H1 (cell line): ENCODE data around the gene CD44. TPM values are rescaled to one million over a fixed set of nuclear protein-coding genes. Genes with fewer than 3 reads are reported as not detected.

Experiments
- CTCF ChIA-PET: fragments of 300-600 bp; sonication (Branson Sonifier 250); formaldehyde crosslinking; loops from one replicate; lab custom pipeline; 2021; ENCODE audit not compliant: partially characterized antibody; lab: Charles Lee
- POLR2A ChIA-PET: fragments of 300-600 bp; sonication (Branson Sonifier 250); formaldehyde crosslinking; loops from one replicate; lab custom pipeline; 2021; ENCODE audit warnings: inconsistent platforms; ENCODE audit not compliant: partially characterized antibody; lab: Charles Lee
- DNase-seq, 2 experiments: peaks; one replicate each; pipeline versions ENCODE4 v3.0.0 to v3.0.0-alpha.2; 2010 to 2022; ENCODE audit warnings: low spot score in 2 of 2, low read depth in 1 of 2, mixed read lengths in 1 of 2
- FAIRE-seq: peaks from 2 replicates; lab custom pipeline; 2011; peaks lifted over from hg19 to GRCh38; lab: Jason Lieb, UNC
- H2AFZ ChIP-seq: 2 replicates; pipeline ENCODE4 v1.8.1; 2012; ENCODE audit warnings: low read length, inconsistent platforms
- H2AK5ac ChIP-seq: 2 replicates; pipeline ENCODE4 v1.6.1; 2013; ENCODE audit warnings: low read depth, low read length
- H2BK120ac ChIP-seq: replicated peaks from 2 replicates; pipeline ENCODE3; 2013; ENCODE audit warnings: low read depth, low read length, inconsistent platforms
- H2BK12ac ChIP-seq: 2 replicates; pipeline ENCODE4 v1.6.1; 2013; ENCODE audit warnings: low read depth, low read length
- H2BK15ac ChIP-seq: 2 replicates; pipeline ENCODE4 v1.6.1; 2013; ENCODE audit warnings: low read length
- H2BK20ac ChIP-seq: 2 replicates; pipeline ENCODE4 v1.6.1; 2013; ENCODE audit warnings: low read length
- H2BK5ac ChIP-seq: 2 replicates; pipeline ENCODE4 v1.6.1; 2013; ENCODE audit warnings: low read depth, low read length
- H3K14ac ChIP-seq: 2 replicates; pipeline ENCODE4 v1.6.1; 2013; ENCODE audit warnings: inconsistent platforms; ENCODE audit not compliant: insufficient read length
- H3K18ac ChIP-seq: 2 replicates; pipeline ENCODE4 v1.6.1; 2013; ENCODE audit warnings: low read length; ENCODE audit errors: extremely low read depth
- H3K23ac ChIP-seq: 2 replicates; pipeline ENCODE4 v1.6.1; 2013; ENCODE audit warnings: inconsistent platforms; ENCODE audit not compliant: insufficient read length
- H3K23me2 ChIP-seq: 2 replicates; pipeline ENCODE4 v1.6.1; 2013; ENCODE audit warnings: low read depth, low read length
- H3K27ac ChIP-seq: 2 replicates; pipeline ENCODE4 v1.6.1; 2011; ENCODE audit warnings: low read depth, low read length, inconsistent platforms
- H3K27me3 ChIP-seq, 4 experiments: replicated peaks in 1 of 4; 1 replicate in 1 of 4; 2 replicates in 3 of 4; pipeline versions ENCODE4 v1.6.1 to v1.8.1; 2011 to 2013; ENCODE audit warnings: low read length in 3 of 4, mild to moderate bottlenecking in 3 of 4, inconsistent platforms in 2 of 4, mixed read lengths in 2 of 4, moderate library complexity in 1 of 4; ENCODE audit not compliant: control insufficient read depth in 3 of 4, insufficient read depth in 3 of 4; ENCODE audit errors: extremely low read depth in 1 of 4
- H3K36me3 ChIP-seq, 4 experiments: 2 replicates each; pipeline versions ENCODE4 v1.6.1 to v1.8.1; 2011 to 2013; ENCODE audit warnings: mild to moderate bottlenecking in 4 of 4, low read length in 3 of 4, moderate library complexity in 2 of 4, control low read depth in 1 of 4, inconsistent platforms in 1 of 4; ENCODE audit not compliant: insufficient read depth in 4 of 4, control insufficient read depth in 2 of 4
- H3K4ac ChIP-seq: replicated peaks from 2 replicates; pipeline ENCODE3; 2013; ENCODE audit warnings: low read length, low read depth, mixed read lengths, inconsistent platforms; ENCODE audit not compliant: insufficient read length
- H3K4me1 ChIP-seq, 4 experiments: replicated peaks in 1 of 4; 1 replicate in 1 of 4; 2 replicates in 3 of 4; pipeline versions ENCODE4 v1.6.1 to v1.8.1; 2011 to 2013; ENCODE audit warnings: low read length in 3 of 4, inconsistent platforms in 2 of 4, mixed read lengths in 1 of 4; ENCODE audit not compliant: insufficient read depth in 4 of 4, control insufficient read depth in 3 of 4
- H3K4me2 ChIP-seq, 2 experiments: 2 replicates each; pipeline versions ENCODE4 v1.6.1 to v1.8.1; 2011 to 2013; ENCODE audit warnings: low read depth in 2 of 2, low read length in 2 of 2, control low read depth in 1 of 2, inconsistent platforms in 1 of 2, mild to moderate bottlenecking in 1 of 2; ENCODE audit not compliant: insufficient read depth in 1 of 2
- H3K4me3 ChIP-seq, 4 experiments: fragments of 200-600, 300-600 bp in 1 of 4; sonication (generic), shearing (Covaris generic), sonication (Bioruptor Twin) in 1 of 4; 2 replicates each; pipeline versions ENCODE4 v1.5.1 to v1.8.1; 2011 to 2016; ENCODE audit warnings: low read length in 4 of 4, low read depth in 3 of 4, control low read depth in 2 of 4, inconsistent platforms in 2 of 4, mild to moderate bottlenecking in 2 of 4, mixed read lengths in 1 of 4, moderate library complexity in 1 of 4; ENCODE audit not compliant: insufficient read depth in 2 of 4; ENCODE audit errors: extremely low read depth in 1 of 4
- H3K56ac ChIP-seq: replicated peaks from 2 replicates; pipeline ENCODE3; 2013; ENCODE audit warnings: low read depth, mild to moderate bottlenecking, mixed read lengths, low read length, inconsistent platforms; ENCODE audit not compliant: insufficient read length
- H3K79me1 ChIP-seq: 2 replicates; pipeline ENCODE4 v1.6.1; 2013; ENCODE audit warnings: low read depth, low read length, control low read depth
- H3K79me2 ChIP-seq, 2 experiments: 2 replicates each; pipeline versions ENCODE4 v1.6.1 to v1.8.1; 2012 to 2013; ENCODE audit warnings: low read length in 2 of 2, mild to moderate bottlenecking in 2 of 2, inconsistent platforms in 1 of 2; ENCODE audit not compliant: insufficient read depth in 2 of 2, control insufficient read depth in 1 of 2
- H3K9ac ChIP-seq, 4 experiments: replicated peaks in 1 of 4; 1 replicate in 1 of 4; 2 replicates in 3 of 4; pipeline versions ENCODE4 v1.6.1 to v1.8.1; 2011 to 2013; ENCODE audit warnings: low read depth in 3 of 4, low read length in 3 of 4, control low read depth in 2 of 4, mild to moderate bottlenecking in 2 of 4, moderate library complexity in 2 of 4, inconsistent platforms in 1 of 4; ENCODE audit errors: extremely low read depth in 1 of 4
- H3K9me3 ChIP-seq, 2 experiments: 2 replicates each; pipeline versions ENCODE4 v1.6.1 to v1.8.1; 2012 to 2013; ENCODE audit warnings: mild to moderate bottlenecking in 2 of 2, moderate library complexity in 2 of 2, control low read depth in 1 of 2, inconsistent platforms in 1 of 2, low read depth in 1 of 2, low read length in 1 of 2, mixed read lengths in 1 of 2; ENCODE audit not compliant: insufficient read depth in 2 of 2
- H4K20me1 ChIP-seq, 2 experiments: replicated peaks in 1 of 2; 2 replicates each; pipeline versions ENCODE3 to v1.8.1; 2011 to 2013; ENCODE audit warnings: inconsistent platforms in 2 of 2, low read length in 2 of 2, mild to moderate bottlenecking in 1 of 2; ENCODE audit not compliant: insufficient read depth in 2 of 2, control insufficient read depth in 1 of 2
- H4K5ac ChIP-seq: 2 replicates; pipeline ENCODE4 v1.6.1; 2013; ENCODE audit warnings: low read length, low read depth, mixed read lengths, inconsistent platforms; ENCODE audit not compliant: insufficient read length
- H4K8ac ChIP-seq: 2 replicates; pipeline ENCODE4 v1.8.0; 2013; ENCODE audit warnings: mild to moderate bottlenecking, moderate library complexity, low read length, inconsistent platforms; ENCODE audit not compliant: insufficient read depth; ENCODE audit errors: extremely low read depth
- H4K91ac ChIP-seq: replicated peaks from 2 replicates; pipeline ENCODE3; 2013; ENCODE audit warnings: low read length, mixed read lengths, inconsistent platforms; ENCODE audit not compliant: insufficient read length
- CBX5 ChIP-seq: fragments of 300-800, 300-1000 bp; sonication (generic); IDR thresholded peaks from 2 replicates; pipeline ENCODE4 v1.7.1; 2016; ENCODE audit warnings: antibody characterized with exemption, low read length, low read depth
- CTBP2 ChIP-seq: IDR thresholded peaks from 2 replicates; pipeline ENCODE4 v1.7.0; 2011; ENCODE audit warnings: borderline replicate concordance, mild to moderate bottlenecking, moderate library complexity, mixed read lengths, low read length; ENCODE audit not compliant: insufficient read depth, insufficient read length
- GABPA ChIP-seq: IDR thresholded peaks from 2 replicates; pipeline ENCODE4 v1.6.1; 2011; ENCODE audit warnings: mild to moderate bottlenecking, low read length, moderate library complexity, borderline replicate concordance; ENCODE audit not compliant: insufficient read depth
- JUND ChIP-seq: IDR thresholded peaks from 2 replicates; pipeline ENCODE4 v1.6.1; 2011; ENCODE audit warnings: mild to moderate bottlenecking, improper control_type of control experiment, low read length
- POLR2A ChIP-seq, 2 experiments: IDR thresholded peaks; 1 replicate in 1 of 2; 2 replicates in 1 of 2; pipeline ENCODE4 v1.6.1; 2011; ENCODE audit warnings: low read depth in 2 of 2, low read length in 2 of 2, mild to moderate bottlenecking in 2 of 2; ENCODE audit errors: control extremely low read depth in 1 of 2
- POU5F1 ChIP-seq: IDR thresholded peaks from 2 replicates; pipeline ENCODE4 v1.6.1; 2011; ENCODE audit warnings: low read depth, mild to moderate bottlenecking, low read length, moderate library complexity
- RFX5 ChIP-seq: IDR thresholded peaks from 2 replicates; pipeline ENCODE4 v1.6.1; 2011; ENCODE audit warnings: low read depth, low read length, improper control_type of control experiment, borderline replicate concordance
- SP1 ChIP-seq: IDR thresholded peaks from 2 replicates; pipeline ENCODE4 v1.6.1; 2011; ENCODE audit warnings: low read depth, low read length
- TAF1 ChIP-seq: IDR thresholded peaks from 2 replicates; pipeline ENCODE4 v1.6.1; 2011; ENCODE audit warnings: mild to moderate bottlenecking, low read depth, low read length
- TBP ChIP-seq: IDR thresholded peaks from 2 replicates; pipeline ENCODE4 v1.6.1; 2011; ENCODE audit warnings: low read depth, low read length, improper control_type of control experiment
- USF2 ChIP-seq: IDR thresholded peaks from 2 replicates; pipeline ENCODE4 v1.6.1; 2011; ENCODE audit warnings: low read length, improper control_type of control experiment
- WGBS, 2 experiments: shearing (Covaris generic) in 1 of 2; methylation state at CpG; one replicate each; pipeline versions ENCODE4 v1.1.6 to v1.1.7; 2013 to 2015; ENCODE audit warnings: low lambda C conversion rate in 2 of 2, mixed read lengths in 2 of 2, inconsistent platforms in 1 of 2, low coverage in 1 of 2, missing lambda C conversion rate in 1 of 2; ENCODE audit not compliant: insufficient replicate concordance in 2 of 2, insufficient coverage in 1 of 2, insufficient read length in 1 of 2; ENCODE audit errors: extremely low coverage in 1 of 2, missing lambda C conversion rate in 1 of 2; 5-methylcytosine and 5-hydroxymethylcytosine counted together
- polyA plus RNA-seq, 7 experiments: library from polyadenylated mRNA; depleted of rRNA in 3 of 7; stranded (reverse) in 5 of 7; unstranded in 2 of 7; fragments of >200 nt in 5 of 7; fragments of 200-250 nt in 2 of 7; gene quantifications; 1 replicate in 5 of 7; 2 replicates in 1 of 7; 4 replicates in 1 of 7; pipeline versions ENCODE4 v1.2.1 to v1.2.3, GENCODE V29; 2011 to 2013; ENCODE audit warnings: missing spikeins in 2 of 7, mixed read lengths in 2 of 7
- total RNA-seq: library from RNA; stranded (reverse); fragmentation: NEBNext Ultra II Directional; extraction: Animal tissue kit (Norgen Biotek cat#: 25700); gene quantifications from 2 replicates; pipeline ENCODE4 v1.2.1, GENCODE V29; 2021
- TF ChIP-seq, protein P1 (sequence below): IDR thresholded peaks from 2 replicates; pipeline ENCODE4 v1.6.1; 2012; ENCODE audit warnings: low read length, inconsistent platforms

CD44 gene
- total and polyA plus RNA-seq, 2 of the 8 experiments (the other 6 are each of a cell fraction or from before 2014, with no cell fraction given): 11.8 to 13.7 TPM

- whole genome bisulfite sequencing, 2 experiments: 90% methylated on average over 2 of the region's 2 CpGs; no CpG with 5 or more reads in 1 of the 2 experiments
- Histone ChIP-seq H3K9me3 (no peaks in the 10 kb centered on the region), H2BK12ac (no peak overlapping the region), H3K27me3 (no peaks in the 10 kb centered on the region), H2BK20ac (no peak overlapping the region), H3K23me2 (no peaks in the 10 kb centered on the region), H3K79me1 (no peaks in the 10 kb centered on the region), H3K4me2 (no peak overlapping the region), H4K20me1 (no peaks in the 10 kb centered on the region), H2BK120ac (no peak overlapping the region), H3K4me3 (no peak overlapping the region), H3K79me2 (no peaks in the 10 kb centered on the region), H3K4ac (no peak overlapping the region), H3K27ac (no peak overlapping the region), H3K36me3 (no peaks in the 10 kb centered on the region), H3K9ac (no peak overlapping the region), H2AFZ (no peak overlapping the region), H4K8ac (no peak overlapping the region), H3K18ac (no peak overlapping the region), H3K23ac (no peak overlapping the region), H2BK5ac (no peak overlapping the region), H3K56ac (no peak overlapping the region), H4K91ac (no peak overlapping the region), H3K4me1 (no peaks in the 10 kb centered on the region), H2AK5ac (no peak overlapping the region), H4K5ac (no peak overlapping the region), H2BK15ac (no peak overlapping the region), H3K14ac (no peak overlapping the region)
- FAIRE-seq (no peak), DNase-seq (no peak)
- ChIA-PET POLR2A (no interaction called here), CTCF (interaction anchor here (2.0 kb wide), 1 partner anchor 10 kb away, joined by 4 read pairs; no protein-coding TSS in a partner anchor)
- TF ChIP-seq TBP (no peak), USF2 (no peak), POU5F1 (no peak), SP1 (no peak), CBX5 (no peak), CTBP2 (no peak), TAF1 (no peak), RFX5 (no peak), JUND (no peak), POLR2A (IDR thresholded peaks at IDR 0.05; ENCODE audit: control extremely low read depth in 1 of 2, low read depth in 2 of 2, low read length in 2 of 2) (no peak), GABPA (no peak)
- TF ChIP-seq, protein P1, sequence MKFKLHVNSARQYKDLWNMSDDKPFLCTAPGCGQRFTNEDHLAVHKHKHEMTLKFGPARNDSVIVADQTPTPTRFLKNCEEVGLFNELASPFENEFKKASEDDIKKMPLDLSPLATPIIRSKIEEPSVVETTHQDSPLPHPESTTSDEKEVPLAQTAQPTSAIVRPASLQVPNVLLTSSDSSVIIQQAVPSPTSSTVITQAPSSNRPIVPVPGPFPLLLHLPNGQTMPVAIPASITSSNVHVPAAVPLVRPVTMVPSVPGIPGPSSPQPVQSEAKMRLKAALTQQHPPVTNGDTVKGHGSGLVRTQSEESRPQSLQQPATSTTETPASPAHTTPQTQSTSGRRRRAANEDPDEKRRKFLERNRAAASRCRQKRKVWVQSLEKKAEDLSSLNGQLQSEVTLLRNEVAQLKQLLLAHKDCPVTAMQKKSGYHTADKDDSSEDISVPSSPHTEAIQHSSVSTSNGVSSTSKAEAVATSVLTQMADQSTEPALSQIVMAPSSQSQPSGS: no peak
Observed at GRCh38 chr11:35102267-35102666, 36.7 kb upstream of the CD44 start.
